Thoracic aorta (tissue), 2 donors: ENCODE results near the gene AGTR2. TPM values are rescaled to one million over a fixed set of nuclear protein-coding genes. Genes with fewer than 3 reads are reported as not detected.
"Not testable (repeated sequence)": the region's sequence is repeated elsewhere in the genome, so short reads cannot be mapped to it uniquely, and the experiment has no call there.

Experiments used
- ATAC-seq: fragments of 150-250 bp; one replicate; pipeline ENCODE4 v1.8.0; 2017; ENCODE audit warnings: low read depth; ENCODE audit not compliant: insufficient number of reproducible peaks, low FRiP score
- DNase-seq: peaks from one replicate; pipeline ENCODE4 v3.0.0-alpha.2; 2020; ENCODE audit warnings: low spot score
- H3K27ac ChIP-seq, 2 donors: fragments of 200-600 bp; sonication (generic); 1 replicate in 1 of 2; 2 replicates in 1 of 2; pipeline ENCODE4 v1.5.1; 2016; ENCODE audit warnings: mild to moderate bottlenecking in 2 of 2, moderate library complexity in 2 of 2
- H3K27me3 ChIP-seq: fragments of 200-600 bp; sonication (generic); replicated peaks from 2 replicates; pipeline ENCODE4 v1.6.0; 2016; ENCODE audit warnings: mild to moderate bottlenecking; ENCODE audit not compliant: insufficient read depth
- H3K36me3 ChIP-seq: fragments of 200-600 bp; sonication (generic); one replicate; pipeline ENCODE4 v1.5.1; 2016
- H3K4me1 ChIP-seq, 2 donors: fragments of 200-600 bp; sonication (generic); 1 replicate in 1 of 2; 2 replicates in 1 of 2; pipeline versions ENCODE4 v1.5.1 to v1.6.0; 2016; ENCODE audit warnings: low read depth in 2 of 2, mild to moderate bottlenecking in 1 of 2; ENCODE audit not compliant: control insufficient read depth in 1 of 2
- H3K4me3 ChIP-seq: fragments of 200-600 bp; sonication (generic); 2 replicates; pipeline ENCODE4 v1.5.1; 2016; ENCODE audit warnings: mild to moderate bottlenecking
- H3K9me3 ChIP-seq: fragments of 200-600 bp; sonication (generic); 2 replicates; pipeline ENCODE4 v1.5.1; 2016
- total RNA-seq, 2 donors: library from RNA; depleted of rRNA; stranded (reverse); fragments of >200 nt; gene quantifications; one replicate each; pipeline versions ENCODE4 v1.1.0 to v1.2.3, GENCODE V29; 2016
- TF ChIP-seq, protein P1 (sequence below): fragments of 200-600 bp; sonication (generic); IDR thresholded peaks from one replicate; pipeline ENCODE4 v1.5.1; 2019; ENCODE audit warnings: antibody characterized with exemption

AGTR2 gene
- total RNA-seq, 2 donors from 2014 or later, result not detected

DNA sequence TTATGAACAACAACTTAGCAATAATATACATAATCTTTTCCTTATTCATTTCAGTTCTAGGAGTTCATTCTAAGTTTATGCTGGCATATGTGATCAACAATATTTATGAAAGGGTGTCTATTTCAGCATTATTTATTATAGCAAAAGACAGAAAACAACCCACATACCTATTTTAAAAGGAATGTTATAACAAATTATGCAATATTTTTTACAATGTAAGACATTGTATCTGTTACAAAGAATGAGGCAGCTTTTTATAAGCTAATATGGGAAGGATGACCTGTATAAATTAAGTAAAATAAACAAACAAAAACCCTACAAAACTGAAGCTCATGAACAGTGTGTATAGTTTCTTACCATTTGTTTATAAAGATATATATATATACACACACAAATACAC, 42.7 kb downstream of the AGTR2 start:
- TF ChIP-seq, protein P1, sequence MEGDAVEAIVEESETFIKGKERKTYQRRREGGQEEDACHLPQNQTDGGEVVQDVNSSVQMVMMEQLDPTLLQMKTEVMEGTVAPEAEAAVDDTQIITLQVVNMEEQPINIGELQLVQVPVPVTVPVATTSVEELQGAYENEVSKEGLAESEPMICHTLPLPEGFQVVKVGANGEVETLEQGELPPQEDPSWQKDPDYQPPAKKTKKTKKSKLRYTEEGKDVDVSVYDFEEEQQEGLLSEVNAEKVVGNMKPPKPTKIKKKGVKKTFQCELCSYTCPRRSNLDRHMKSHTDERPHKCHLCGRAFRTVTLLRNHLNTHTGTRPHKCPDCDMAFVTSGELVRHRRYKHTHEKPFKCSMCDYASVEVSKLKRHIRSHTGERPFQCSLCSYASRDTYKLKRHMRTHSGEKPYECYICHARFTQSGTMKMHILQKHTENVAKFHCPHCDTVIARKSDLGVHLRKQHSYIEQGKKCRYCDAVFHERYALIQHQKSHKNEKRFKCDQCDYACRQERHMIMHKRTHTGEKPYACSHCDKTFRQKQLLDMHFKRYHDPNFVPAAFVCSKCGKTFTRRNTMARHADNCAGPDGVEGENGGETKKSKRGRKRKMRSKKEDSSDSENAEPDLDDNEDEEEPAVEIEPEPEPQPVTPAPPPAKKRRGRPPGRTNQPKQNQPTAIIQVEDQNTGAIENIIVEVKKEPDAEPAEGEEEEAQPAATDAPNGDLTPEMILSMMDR, result no peak
- no peak overlapping the region for H3K4me3 ChIP-seq
- H3K36me3 ChIP-seq, result no peaks in the 10 kb centered on the region
- no peaks in the 10 kb centered on the region for H3K27me3 ChIP-seq
- no peak for DNase-seq
- ATAC-seq, result no peak
- no peaks in the 10 kb centered on the region for H3K9me3 ChIP-seq
- no peak overlapping the region for H3K27ac ChIP-seq
- H3K4me1 ChIP-seq, result no peaks in the 10 kb centered on the region

DNA sequence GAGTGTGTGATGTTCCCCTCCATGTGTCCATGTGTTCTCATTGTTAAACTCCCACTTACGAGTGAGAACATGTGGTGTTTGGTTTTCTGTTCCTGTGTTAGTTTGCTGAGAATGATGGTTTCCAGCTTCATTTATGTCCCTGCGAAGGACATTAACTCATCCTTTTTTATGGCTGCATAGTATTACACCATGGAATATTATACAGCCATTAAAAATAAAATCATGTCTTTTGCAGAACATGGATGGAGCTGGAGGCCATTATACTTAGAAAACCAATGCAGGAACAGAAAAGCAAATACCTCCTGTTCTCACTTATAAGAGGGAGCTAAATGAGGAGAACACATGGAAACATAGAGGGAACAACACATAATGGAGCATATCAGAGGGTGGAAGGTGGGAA, 46.5 kb downstream of the AGTR2 start:
- not testable (repeated sequence) for ATAC-seq, DNase-seq, H3K4me1 ChIP-seq, H3K9me3 ChIP-seq, H3K27ac ChIP-seq, H3K27me3 ChIP-seq, H3K4me3 ChIP-seq, H3K36me3 ChIP-seq
